GM19468 (cell line): ENCODE results near the gene OBP2B.
"Not testable (repeated sequence)": the region's sequence is repeated elsewhere in the genome, so short reads cannot be mapped to it uniquely, and the experiment has no call there.

Source experiments
- ATAC-seq: cut with Tn5 transposase; IDR thresholded peaks from one replicate; pipeline ENCODE4 v1.9.1; 2021; ENCODE audit warnings: mild to moderate bottlenecking, moderate library complexity, moderate number of reproducible peaks; ENCODE audit not compliant: unreplicated experiment; ENCODE audit errors: extremely low read depth

OBP2B gene

GRCh38 chr9:133238851-133239532 is 29.9 kb upstream of the OBP2B start:
- ATAC-seq, result no peak

GRCh38 chr9:133238272-133238850 is 29.3 kb upstream of the OBP2B start:
- no peak for ATAC-seq

- no peak for ATAC-seq
Observed at GRCh38 chr9:133237035-133237731, 28.1 kb upstream of the OBP2B start.

GRCh38 chr9:133236291-133237034 is 27.4 kb upstream of the OBP2B start:
- ATAC-seq, result not testable (repeated sequence)

- ATAC-seq, result no peak
Observed at GRCh38 chr9:133235549-133236222, 26.6 kb upstream of the OBP2B start.

- no peak for ATAC-seq
Observed at GRCh38 chr9:133234577-133235322, 25.7 kb upstream of the OBP2B start.

GRCh38 chr9:133233681-133234432 is 24.8 kb upstream of the OBP2B start:
- no peak for ATAC-seq

- not testable (repeated sequence) for ATAC-seq
Observed at GRCh38 chr9:133231934-133232568, 23.0 kb upstream of the OBP2B start.

GRCh38 chr9:133230514-133230913 is 21.5 kb upstream of the OBP2B start:
- ATAC-seq, result not testable (repeated sequence)

GRCh38 chr9:133230093-133230492 is 21.0 kb upstream of the OBP2B start:
- ATAC-seq, result no peak

- ATAC-seq, result not testable (repeated sequence)
Observed at GRCh38 chr9:133228474-133229193, 19.6 kb upstream of the OBP2B start.

- not testable (repeated sequence) for ATAC-seq
Observed at GRCh38 chr9:133227996-133228395, 18.9 kb upstream of the OBP2B start.

- no peak for ATAC-seq
Observed at GRCh38 chr9:133227242-133227860, 18.3 kb upstream of the OBP2B start.

GRCh38 chr9:133226219-133227171 is 17.4 kb upstream of the OBP2B start:
- ATAC-seq, result no peak

GRCh38 chr9:133225171-133226011 is 16.3 kb upstream of the OBP2B start:
- no peak for ATAC-seq
